Thyroid gland (tissue), 4 donors: ENCODE data around the gene CXCL12.

Experiments
- CTCF ChIP-seq, 6 experiments: fragments of 200-600 bp in 3 of 6; fragments of 450-650 bp in 3 of 6; sonication (generic) in 3 of 6; IDR thresholded peaks; one replicate each; pipeline ENCODE4 v1.5.1; 2016 to 2019; ENCODE audit warnings: antibody characterized with exemption in 6 of 6, mild to moderate bottlenecking in 2 of 6, inconsistent platforms in 1 of 6, moderate library complexity in 1 of 6
- POLR2A ChIP-seq, 2 donors: fragments of 450-650 bp; IDR thresholded peaks; one replicate each; pipeline ENCODE4 v1.6.1; 2017; ENCODE audit warnings: antibody characterized with exemption in 2 of 2, mild to moderate bottlenecking in 2 of 2, moderate library complexity in 1 of 2

DNA sequence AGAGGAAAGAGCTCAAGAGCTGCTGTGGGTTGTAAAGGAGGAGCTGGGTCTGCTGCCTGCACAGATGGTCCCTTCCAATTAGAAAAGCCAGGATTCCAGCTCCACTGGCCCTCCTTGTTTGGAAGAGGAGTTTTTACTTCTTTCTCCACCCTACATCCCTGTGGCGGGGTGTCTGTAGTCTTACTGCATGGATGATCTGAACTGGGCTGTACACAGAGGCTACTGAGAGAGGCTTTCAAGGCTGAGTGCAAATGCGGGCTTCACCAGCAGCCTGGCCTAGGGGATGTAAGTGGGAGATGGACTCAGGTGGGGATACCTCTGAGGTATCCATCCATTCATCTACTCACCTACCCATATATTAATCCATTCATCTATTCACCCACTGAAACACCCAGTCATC lies 7.1 kb upstream of the CXCL12 start:
- no peak for TF ChIP-seq CTCF (IDR thresholded peaks at IDR 0.05)
- no peak for TF ChIP-seq POLR2A (IDR thresholded peaks at IDR 0.05)
